Amniotic epithelial cell (primary cell): ENCODE data around the gene TXLNB.
"Not testable (repeated sequence)": the region's sequence is repeated elsewhere in the genome, so short reads cannot be mapped to it uniquely, and the experiment has no call there.

Experiments used
- DNase-seq: peaks from one replicate; pipeline ENCODE4 v3.0.0-alpha.2; 2010; ENCODE audit warnings: low read depth

The TXLNB gene

GRCh38 chr6:139234193-139234592 lies 57.6 kb downstream of the TXLNB start:
- DNase-seq, result not testable (repeated sequence)

- DNase-seq, result no peak
These were observed 60.6 kb downstream of the TXLNB start for GRCh38 chr6:139231206-139231605.

GRCh38 chr6:139230391-139230840 lies 61.4 kb downstream of the TXLNB start:
- peak; percentile 26 for DNase-seq

GRCh38 chr6:139228387-139228786 lies 63.4 kb downstream of the TXLNB start:
- not testable (repeated sequence) for DNase-seq

GRCh38 chr6:139219746-139220145 lies 72.1 kb downstream of the TXLNB start:
- DNase-seq, result no peak

- peak; percentile 84 for DNase-seq
These were observed 72.5 kb downstream of the TXLNB start for GRCh38 chr6:139219271-139219729.

GRCh38 chr6:139212460-139212859 lies 79.3 kb downstream of the TXLNB start:
- not testable (repeated sequence) for DNase-seq

- not testable (repeated sequence) for DNase-seq
These were observed 81.0 kb downstream of the TXLNB start for GRCh38 chr6:139210766-139211165.

- DNase-seq, result no peak
These were observed 86.0 kb downstream of the TXLNB start for GRCh38 chr6:139205843-139206242.

GRCh38 chr6:139204978-139205377 lies 86.8 kb downstream of the TXLNB start:
- no peak for DNase-seq

- DNase-seq, result no peak
These were observed 90.4 kb downstream of the TXLNB start for GRCh38 chr6:139201378-139201777.

- DNase-seq, result no peak
These were observed 93.1 kb downstream of the TXLNB start for GRCh38 chr6:139198529-139199288.

- DNase-seq, result no peak
These were observed 97.1 kb downstream of the TXLNB start for GRCh38 chr6:139194740-139195139.
